ENCODE measurements around the gene GEMIN5.

DNA sequence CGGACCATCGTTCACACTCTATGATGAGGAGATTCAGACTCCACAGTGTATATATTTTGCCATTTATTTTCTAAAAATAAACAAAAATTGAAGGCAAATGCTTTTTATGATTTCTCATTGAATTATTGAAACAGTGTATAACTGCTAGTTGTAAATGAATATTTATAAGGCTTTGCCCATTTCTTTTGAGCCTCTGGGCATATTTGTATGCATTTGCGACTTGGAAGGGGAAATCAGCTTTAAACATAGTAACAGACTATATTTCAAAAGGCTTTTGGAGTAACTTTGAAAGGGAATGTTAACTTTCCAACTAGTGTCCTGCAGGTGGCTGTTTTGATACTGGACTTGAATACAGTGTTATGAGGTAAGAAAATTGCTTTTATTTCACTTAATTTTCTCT is 28.9 kb upstream of the GEMIN5 start:
- TF ChIP-seq, protein P1, sequence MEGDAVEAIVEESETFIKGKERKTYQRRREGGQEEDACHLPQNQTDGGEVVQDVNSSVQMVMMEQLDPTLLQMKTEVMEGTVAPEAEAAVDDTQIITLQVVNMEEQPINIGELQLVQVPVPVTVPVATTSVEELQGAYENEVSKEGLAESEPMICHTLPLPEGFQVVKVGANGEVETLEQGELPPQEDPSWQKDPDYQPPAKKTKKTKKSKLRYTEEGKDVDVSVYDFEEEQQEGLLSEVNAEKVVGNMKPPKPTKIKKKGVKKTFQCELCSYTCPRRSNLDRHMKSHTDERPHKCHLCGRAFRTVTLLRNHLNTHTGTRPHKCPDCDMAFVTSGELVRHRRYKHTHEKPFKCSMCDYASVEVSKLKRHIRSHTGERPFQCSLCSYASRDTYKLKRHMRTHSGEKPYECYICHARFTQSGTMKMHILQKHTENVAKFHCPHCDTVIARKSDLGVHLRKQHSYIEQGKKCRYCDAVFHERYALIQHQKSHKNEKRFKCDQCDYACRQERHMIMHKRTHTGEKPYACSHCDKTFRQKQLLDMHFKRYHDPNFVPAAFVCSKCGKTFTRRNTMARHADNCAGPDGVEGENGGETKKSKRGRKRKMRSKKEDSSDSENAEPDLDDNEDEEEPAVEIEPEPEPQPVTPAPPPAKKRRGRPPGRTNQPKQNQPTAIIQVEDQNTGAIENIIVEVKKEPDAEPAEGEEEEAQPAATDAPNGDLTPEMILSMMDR (IDR thresholded peaks at IDR 0.05): no peak
- TF ChIP-seq POLR2A (IDR thresholded peaks at IDR 0.05): no peak

Measured in right lobe of liver (tissue), 4 donors.